Measurements from ENCODE around the gene ACBD6. TPM values are rescaled to one million over a fixed set of nuclear protein-coding genes. Genes with fewer than 3 reads are reported as not detected.

ACBD6 gene
- polyA plus RNA-seq, 12 donors = 39.9 to 60.9 (median 48.7) TPM; not detected in 1

- no peak for DNase-seq
These were observed 244.9 kb downstream of the ACBD6 start for GRCh38 chr1:180257486-180257885.

- DNase-seq = no peak
These were observed 245.4 kb downstream of the ACBD6 start for GRCh38 chr1:180257028-180257386.

GRCh38 chr1:180256341-180257027 lies 245.9 kb downstream of the ACBD6 start:
- no peak for DNase-seq

- DNase-seq = no peak
These were observed 246.6 kb downstream of the ACBD6 start for GRCh38 chr1:180255536-180256340.

GRCh38 chr1:180254854-180255253 lies 247.5 kb downstream of the ACBD6 start:
- no peak for DNase-seq

- DNase-seq = no peak
These were observed 247.9 kb downstream of the ACBD6 start for GRCh38 chr1:180254496-180254819.

GRCh38 chr1:180253585-180254495 lies 248.5 kb downstream of the ACBD6 start:
- no peak for DNase-seq

- no peak for DNase-seq
These were observed 249.5 kb downstream of the ACBD6 start for GRCh38 chr1:180252638-180253536.

- DNase-seq = no peak
These were observed 250.7 kb downstream of the ACBD6 start for GRCh38 chr1:180251526-180252305.

- no peak for DNase-seq
These were observed 251.4 kb downstream of the ACBD6 start for GRCh38 chr1:180250883-180251509.

GRCh38 chr1:180250499-180250770 lies 251.9 kb downstream of the ACBD6 start:
- no peak for DNase-seq

- no peak for DNase-seq
These were observed 252.5 kb downstream of the ACBD6 start for GRCh38 chr1:180249725-180250498.

- DNase-seq = no peak
These were observed 253.4 kb downstream of the ACBD6 start for GRCh38 chr1:180248731-180249681.

GRCh38 chr1:180248176-180248575 lies 254.2 kb downstream of the ACBD6 start:
- DNase-seq = no peak

- DNase-seq = no peak
These were observed 254.8 kb downstream of the ACBD6 start for GRCh38 chr1:180247580-180247979.

GRCh38 chr1:180247061-180247460 lies 255.3 kb downstream of the ACBD6 start:
- DNase-seq = no peak

- no peak for DNase-seq
These were observed 255.8 kb downstream of the ACBD6 start for GRCh38 chr1:180246579-180246978.

GRCh38 chr1:180244840-180245239 lies 257.5 kb downstream of the ACBD6 start:
- DNase-seq = no peak
